ENCODE results near the gene FNIP2.

The FNIP2 gene

DNA sequence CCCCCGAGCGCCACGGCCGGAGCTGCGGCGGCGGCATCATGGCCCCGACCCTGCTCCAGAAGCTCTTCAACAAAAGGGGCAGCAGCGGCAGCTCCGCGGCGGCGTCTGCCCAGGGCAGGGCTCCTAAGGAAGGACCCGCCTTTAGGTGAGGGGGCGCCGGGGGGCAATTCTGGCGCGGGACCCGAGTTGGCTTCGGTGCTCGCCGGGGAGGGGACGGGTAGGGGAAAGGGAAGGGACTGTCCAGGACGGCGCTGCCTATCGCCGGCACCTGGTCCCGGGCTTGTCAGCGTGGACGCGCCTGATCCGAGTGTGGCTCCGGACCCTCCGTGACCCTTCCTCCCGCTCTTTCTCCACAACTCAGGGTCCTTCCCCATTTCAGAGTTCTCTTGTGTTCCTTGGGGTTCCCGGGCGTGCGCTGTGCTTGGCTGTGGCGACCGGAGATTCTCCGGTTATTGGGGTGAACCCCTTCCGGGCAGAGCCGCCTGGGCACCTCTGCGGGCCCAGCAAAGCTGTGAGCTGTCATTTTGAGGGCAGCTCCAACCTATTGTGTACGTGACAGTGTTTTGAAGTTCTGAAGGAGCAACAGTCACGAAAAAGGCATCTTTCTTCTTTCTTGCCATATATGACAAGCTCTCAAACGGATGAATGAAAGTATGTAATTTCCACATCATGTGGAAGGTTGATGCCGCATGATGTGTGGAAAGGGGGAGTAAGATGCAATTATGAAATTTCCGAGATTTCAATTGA is 522 bp downstream of the FNIP2 start:
- peak overlapping the region; percentile 24 for H2AK5ac ChIP-seq (ENCODE audit: low read length)
- no peaks in the 10 kb centered on the region for H3K9me3 ChIP-seq (ENCODE audit: insufficient read depth, low read depth, low read length)
- peaks cover 8% of the 10 kb centered on the region for H3K79me1 ChIP-seq (ENCODE audit: low read length)
- WGBS (ENCODE audit: extremely low coverage, insufficient coverage, insufficient read length), result no CpG with 5 or more reads among the region's 49 CpGs
- H3K4me1 ChIP-seq (ENCODE audit: control insufficient read depth in 1 of 2, insufficient read depth in 2 of 2, low read length in 2 of 2), result peaks cover 2% of the 10 kb centered on the region in 2 experiments
- peaks cover 4% of the 10 kb centered on the region for H3K27me3 ChIP-seq (ENCODE audit: insufficient read depth, low read length)
- H4K8ac ChIP-seq (ENCODE audit: low read depth, low read length), result peak overlapping the region; percentile 87
- peak overlapping the region; percentile 81 for H3K4me2 ChIP-seq (ENCODE audit: low read length)
- no peak overlapping the region for H3K27ac ChIP-seq (ENCODE audit: low read depth, low read length)
- H2AFZ ChIP-seq (ENCODE audit: insufficient read depth, low read length, poor library complexity), result peak overlapping the region; percentile 99
- peak overlapping the region; percentile 91 for H2BK120ac ChIP-seq (ENCODE audit: insufficient read depth, low read length, poor library complexity)
- H2BK5ac ChIP-seq (ENCODE audit: low read depth, low read length, poor library complexity), result peak overlapping the region; percentile 91
- no peaks in the 10 kb centered on the region for H3K36me3 ChIP-seq (ENCODE audit: control insufficient read depth in 1 of 2, insufficient read depth in 2 of 2, low read length in 2 of 2)
- peak overlapping the region; percentile 28 for H3K9ac ChIP-seq (ENCODE audit: low read length)
- peak overlapping the region; percentile 95 for H3K14ac ChIP-seq (ENCODE audit: low read length)
- peak; percentile 38 to 75 for DNase-seq
- H3K4ac ChIP-seq (ENCODE audit: low read depth, low read length), result peak overlapping the region; percentile 80
- H4K12ac ChIP-seq (ENCODE audit: low read depth, low read length), result peak overlapping the region; percentile 93
- peak overlapping the region; percentile 99 for H3K18ac ChIP-seq (ENCODE audit: low read length)
- H4K91ac ChIP-seq (ENCODE audit: low read depth, low read length), result peak overlapping the region; percentile 89
- no peak overlapping the region for H3K23ac ChIP-seq (ENCODE audit: low read length)
- peaks cover 8% of the 10 kb centered on the region for H3K79me2 ChIP-seq (ENCODE audit: control insufficient read depth, insufficient read depth, low read length, poor library complexity)
- H2BK12ac ChIP-seq (ENCODE audit: low read length), result peak overlapping the region; percentile 76
- peak overlapping the region; percentile 83 for H3K4me3 ChIP-seq (ENCODE audit: low read depth, low read length)

DNA sequence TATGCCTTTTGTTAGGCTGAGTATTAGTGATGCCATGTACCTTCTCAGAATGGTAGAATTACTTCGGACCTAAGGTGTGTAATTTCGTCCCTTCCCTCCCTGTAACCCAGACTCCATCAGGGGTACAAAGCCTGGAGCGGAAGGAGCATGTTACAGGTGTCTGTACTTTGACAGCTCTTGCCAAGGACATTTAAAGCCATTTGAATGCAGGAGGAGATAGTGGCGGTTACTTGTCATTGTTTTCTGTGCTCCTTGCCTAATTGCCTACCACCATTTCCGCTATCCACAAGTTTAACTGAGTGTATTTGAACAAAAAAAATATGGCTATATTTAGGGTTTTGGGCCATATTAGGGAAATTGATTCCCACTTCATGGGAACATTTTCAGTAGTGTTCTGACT is 1.8 kb downstream of the FNIP2 start:
- no peak overlapping the region for H3K4ac ChIP-seq (ENCODE audit: low read depth, low read length)
- no peak overlapping the region for H3K4me2 ChIP-seq (ENCODE audit: low read length)
- H3K23ac ChIP-seq (ENCODE audit: low read length), result no peak overlapping the region
- H3K9ac ChIP-seq (ENCODE audit: low read length), result no peak overlapping the region
- no CpG with 5 or more reads among the region's 5 CpGs for WGBS (ENCODE audit: extremely low coverage, insufficient coverage, insufficient read length)
- no peak overlapping the region for H4K91ac ChIP-seq (ENCODE audit: low read depth, low read length)
- no peak overlapping the region for H3K18ac ChIP-seq (ENCODE audit: low read length)
- no peak overlapping the region for H2AK5ac ChIP-seq (ENCODE audit: low read length)
- peaks cover 8% of the 10 kb centered on the region for H3K79me2 ChIP-seq (ENCODE audit: control insufficient read depth, insufficient read depth, low read length, poor library complexity)
- H4K12ac ChIP-seq (ENCODE audit: low read depth, low read length), result no peak overlapping the region
- H2BK12ac ChIP-seq (ENCODE audit: low read length), result no peak overlapping the region
- H2AFZ ChIP-seq (ENCODE audit: insufficient read depth, low read length, poor library complexity), result no peak overlapping the region
- no peak overlapping the region for H2BK5ac ChIP-seq (ENCODE audit: low read depth, low read length, poor library complexity)
- no peak overlapping the region for H4K8ac ChIP-seq (ENCODE audit: low read depth, low read length)
- H3K14ac ChIP-seq (ENCODE audit: low read length), result no peak overlapping the region
- no peak overlapping the region for H2BK120ac ChIP-seq (ENCODE audit: insufficient read depth, low read length, poor library complexity)
- no peak overlapping the region for H3K4me3 ChIP-seq (ENCODE audit: low read depth, low read length)
- no peak overlapping the region for H3K27ac ChIP-seq (ENCODE audit: low read depth, low read length)
- peaks cover 2% of the 10 kb centered on the region in 2 experiments for H3K4me1 ChIP-seq (ENCODE audit: control insufficient read depth in 1 of 2, insufficient read depth in 2 of 2, low read length in 2 of 2)
- H3K79me1 ChIP-seq (ENCODE audit: low read length), result peaks cover 8% of the 10 kb centered on the region
- H3K9me3 ChIP-seq (ENCODE audit: insufficient read depth, low read depth, low read length), result no peaks in the 10 kb centered on the region
- no peaks in the 10 kb centered on the region for H3K36me3 ChIP-seq (ENCODE audit: control insufficient read depth in 1 of 2, insufficient read depth in 2 of 2, low read length in 2 of 2)
- DNase-seq, result no peak
- peaks cover 4% of the 10 kb centered on the region for H3K27me3 ChIP-seq (ENCODE audit: insufficient read depth, low read length)

DNA sequence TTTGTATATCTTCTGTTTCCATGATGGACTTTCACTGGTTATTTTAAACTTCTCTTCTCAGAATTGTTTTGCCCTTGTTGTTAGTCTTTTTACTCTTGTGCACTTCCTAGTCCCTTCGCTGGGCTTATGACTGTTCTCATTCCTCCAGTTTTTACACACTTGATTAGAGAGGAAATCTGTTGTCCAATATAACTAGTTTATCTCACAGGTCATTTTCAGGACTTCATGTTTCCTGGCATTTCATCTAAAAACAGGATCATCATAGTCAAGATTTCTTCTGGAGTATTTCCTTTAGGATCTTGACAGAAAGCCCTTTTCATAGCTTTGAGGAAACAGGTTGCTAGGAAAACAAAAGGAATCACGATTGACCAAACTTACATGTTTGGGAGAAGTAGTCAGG is 3.0 kb downstream of the FNIP2 start:
- no peak overlapping the region for H3K4me3 ChIP-seq (ENCODE audit: low read depth, low read length)
- no peak overlapping the region for H3K27ac ChIP-seq (ENCODE audit: low read depth, low read length)
- H2BK120ac ChIP-seq (ENCODE audit: insufficient read depth, low read length, poor library complexity), result no peak overlapping the region
- no CpG with 5 or more reads among the region's 2 CpGs for WGBS (ENCODE audit: extremely low coverage, insufficient coverage, insufficient read length)
- no peak overlapping the region for H2AK5ac ChIP-seq (ENCODE audit: low read length)
- H4K12ac ChIP-seq (ENCODE audit: low read depth, low read length), result no peak overlapping the region
- no peaks in the 10 kb centered on the region for H3K36me3 ChIP-seq (ENCODE audit: control insufficient read depth in 1 of 2, insufficient read depth in 2 of 2, low read length in 2 of 2)
- no peak overlapping the region for H2BK5ac ChIP-seq (ENCODE audit: low read depth, low read length, poor library complexity)
- H3K18ac ChIP-seq (ENCODE audit: low read length), result no peak overlapping the region
- H3K23ac ChIP-seq (ENCODE audit: low read length), result no peak overlapping the region
- peaks cover 2% of the 10 kb centered on the region in 2 experiments for H3K4me1 ChIP-seq (ENCODE audit: control insufficient read depth in 1 of 2, insufficient read depth in 2 of 2, low read length in 2 of 2)
- no peak overlapping the region for H2BK12ac ChIP-seq (ENCODE audit: low read length)
- H4K8ac ChIP-seq (ENCODE audit: low read depth, low read length), result no peak overlapping the region
- H3K27me3 ChIP-seq (ENCODE audit: insufficient read depth, low read length), result peaks cover 4% of the 10 kb centered on the region
- H3K9ac ChIP-seq (ENCODE audit: low read length), result no peak overlapping the region
- H4K91ac ChIP-seq (ENCODE audit: low read depth, low read length), result no peak overlapping the region
- peaks cover 8% of the 10 kb centered on the region for H3K79me2 ChIP-seq (ENCODE audit: control insufficient read depth, insufficient read depth, low read length, poor library complexity)
- H3K79me1 ChIP-seq (ENCODE audit: low read length), result peaks cover 8% of the 10 kb centered on the region
- H3K14ac ChIP-seq (ENCODE audit: low read length), result no peak overlapping the region
- DNase-seq, result no peak
- H3K4ac ChIP-seq (ENCODE audit: low read depth, low read length), result no peak overlapping the region
- no peaks in the 10 kb centered on the region for H3K9me3 ChIP-seq (ENCODE audit: insufficient read depth, low read depth, low read length)
- H2AFZ ChIP-seq (ENCODE audit: insufficient read depth, low read length, poor library complexity), result no peak overlapping the region
- no peak overlapping the region for H3K4me2 ChIP-seq (ENCODE audit: low read length)

DNA sequence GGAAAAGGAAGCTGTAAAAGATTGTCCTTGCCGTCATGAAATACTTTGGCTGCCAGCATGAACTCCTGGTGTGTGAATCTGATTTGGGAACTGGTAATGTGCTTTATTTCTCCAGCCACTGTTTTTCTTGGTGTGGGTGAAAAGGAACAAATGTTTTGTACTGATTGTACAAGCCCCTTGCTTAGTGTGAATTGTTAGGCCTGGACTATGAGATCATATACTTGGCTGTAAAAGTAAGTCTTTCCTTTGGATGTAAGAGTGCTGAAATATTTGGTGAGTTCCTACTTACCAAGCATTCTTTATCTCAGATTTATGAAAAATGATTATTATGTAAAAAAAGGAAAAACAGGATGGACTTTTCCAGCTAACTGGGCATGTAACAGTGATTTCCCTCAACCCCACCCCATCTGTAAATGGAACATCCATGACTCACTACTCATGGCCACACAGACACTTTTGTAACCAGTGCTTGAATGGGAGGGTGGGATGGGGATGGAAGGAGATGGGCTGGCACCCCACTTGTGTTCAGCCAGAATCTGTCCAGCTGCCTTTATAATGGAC is 6.3 kb downstream of the FNIP2 start:
- Histone ChIP-seq H3K79me2 (ENCODE audit: control insufficient read depth, insufficient read depth, low read length, poor library complexity) (peaks cover 5% of the 10 kb centered on the region), H3K4me3 (ENCODE audit: low read depth, low read length) (no peak overlapping the region), H4K12ac (ENCODE audit: low read depth, low read length) (no peak overlapping the region), H3K4me1 (ENCODE audit: control insufficient read depth in 1 of 2, insufficient read depth in 2 of 2, low read length in 2 of 2) (no peaks in the 10 kb centered on the region), H2BK12ac (ENCODE audit: low read length) (no peak overlapping the region), H3K9ac (ENCODE audit: low read length) (no peak overlapping the region), H3K79me1 (ENCODE audit: low read length) (no peaks in the 10 kb centered on the region), H2AK5ac (ENCODE audit: low read length) (no peak overlapping the region), H3K23ac (ENCODE audit: low read length) (no peak overlapping the region), H3K9me3 (ENCODE audit: insufficient read depth, low read depth, low read length) (no peaks in the 10 kb centered on the region), H2BK120ac (ENCODE audit: insufficient read depth, low read length, poor library complexity) (no peak overlapping the region), H3K14ac (ENCODE audit: low read length) (no peak overlapping the region), H3K36me3 (ENCODE audit: control insufficient read depth in 1 of 2, insufficient read depth in 2 of 2, low read length in 2 of 2) (no peaks in the 10 kb centered on the region), H2AFZ (ENCODE audit: insufficient read depth, low read length, poor library complexity) (no peak overlapping the region), H3K18ac (ENCODE audit: low read length) (no peak overlapping the region), H3K27ac (ENCODE audit: low read depth, low read length) (no peak overlapping the region), H4K8ac (ENCODE audit: low read depth, low read length) (no peak overlapping the region), H4K91ac (ENCODE audit: low read depth, low read length) (no peak overlapping the region), H3K4me2 (ENCODE audit: low read length) (no peak overlapping the region), H3K27me3 (ENCODE audit: insufficient read depth, low read length) (no peaks in the 10 kb centered on the region), H2BK5ac (ENCODE audit: low read depth, low read length, poor library complexity) (no peak overlapping the region), H3K4ac (ENCODE audit: low read depth, low read length) (no peak overlapping the region)
- no CpG with 5 or more reads among the region's 1 CpG for WGBS (ENCODE audit: extremely low coverage, insufficient coverage, insufficient read length)
- DNase-seq, result no peak

Measured in trophoblast cell (in vitro differentiated cells and primary cell).